HG02588 (cell line): ENCODE measurements around the gene PIK3CA.
"Not testable (repeated sequence)": the region's sequence is repeated elsewhere in the genome, so short reads cannot be mapped to it uniquely, and the experiment has no call there.

Source experiments
- ATAC-seq: cut with Tn5 transposase; IDR thresholded peaks from one replicate; pipeline ENCODE4 v1.9.1; 2021; ENCODE audit warnings: mild to moderate bottlenecking, moderate library complexity; ENCODE audit not compliant: unreplicated experiment

PIK3CA gene

DNA sequence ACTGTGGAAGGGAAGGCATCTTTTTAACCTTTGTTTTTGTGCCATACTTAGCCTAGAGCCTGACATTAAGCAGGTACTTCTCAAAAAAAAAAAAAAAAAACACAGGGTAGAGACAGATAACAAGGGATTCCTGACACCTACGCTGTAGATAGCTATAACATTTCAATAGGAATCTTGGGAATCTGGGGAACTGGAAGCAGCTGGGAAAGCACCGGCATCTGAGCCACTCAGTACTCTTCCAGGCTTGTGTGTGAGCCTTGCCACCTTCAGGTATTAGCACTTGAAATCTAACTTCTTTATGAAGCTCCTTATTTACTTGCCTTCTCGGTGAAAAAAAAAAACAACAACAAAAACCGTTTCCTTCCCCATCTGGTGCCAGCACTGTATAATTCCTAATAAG is 46.8 kb downstream of the PIK3CA start:
- no peak for ATAC-seq

DNA sequence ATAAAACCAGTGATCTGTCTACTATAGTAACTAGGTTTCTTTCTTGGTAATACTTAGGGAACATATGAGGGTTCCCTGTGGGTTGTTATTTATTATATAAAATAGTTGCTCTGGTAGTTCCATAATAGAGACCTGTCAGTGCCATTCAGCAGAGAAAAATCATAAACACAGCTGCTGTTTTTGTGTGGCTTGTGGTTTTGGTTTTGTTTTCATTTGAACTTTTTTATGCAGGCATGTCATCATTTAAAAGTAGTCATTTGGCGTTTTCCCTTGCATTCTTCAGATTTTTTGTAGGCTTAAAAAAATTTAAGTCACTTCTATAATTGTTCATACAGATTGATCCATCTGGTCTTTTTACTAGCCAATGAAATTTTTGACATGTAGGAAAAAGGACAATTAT is 47.9 kb downstream of the PIK3CA start:
- peak; percentile 90 for ATAC-seq

GRCh38 chr3:179196700-179197099 is 48.5 kb downstream of the PIK3CA start:
- ATAC-seq: no peak

DNA sequence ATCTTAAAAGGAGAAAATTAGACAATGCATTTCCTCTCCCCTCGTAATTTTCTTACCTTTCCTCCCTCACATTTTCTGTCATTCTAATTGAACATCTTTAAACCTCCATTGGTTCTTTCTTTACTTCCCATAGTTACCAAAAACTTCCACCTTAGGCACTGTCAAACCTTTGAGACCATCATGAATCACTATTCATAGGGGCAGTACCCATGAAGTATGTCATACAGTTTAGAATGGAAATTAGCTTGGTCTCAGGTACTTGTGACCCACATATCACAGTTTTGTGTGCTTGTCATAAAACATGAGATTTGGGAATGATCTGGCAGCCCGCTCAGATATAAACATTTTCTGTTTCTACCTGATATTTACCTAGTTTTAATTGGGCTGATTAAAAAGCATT is 52.6 kb downstream of the PIK3CA start:
- no peak for ATAC-seq

GRCh38 chr3:179215550-179215949 is 67.4 kb downstream of the PIK3CA start:
- ATAC-seq: not testable (repeated sequence)

GRCh38 chr3:179218213-179218612 is 70.1 kb downstream of the PIK3CA start:
- not testable (repeated sequence) for ATAC-seq

DNA sequence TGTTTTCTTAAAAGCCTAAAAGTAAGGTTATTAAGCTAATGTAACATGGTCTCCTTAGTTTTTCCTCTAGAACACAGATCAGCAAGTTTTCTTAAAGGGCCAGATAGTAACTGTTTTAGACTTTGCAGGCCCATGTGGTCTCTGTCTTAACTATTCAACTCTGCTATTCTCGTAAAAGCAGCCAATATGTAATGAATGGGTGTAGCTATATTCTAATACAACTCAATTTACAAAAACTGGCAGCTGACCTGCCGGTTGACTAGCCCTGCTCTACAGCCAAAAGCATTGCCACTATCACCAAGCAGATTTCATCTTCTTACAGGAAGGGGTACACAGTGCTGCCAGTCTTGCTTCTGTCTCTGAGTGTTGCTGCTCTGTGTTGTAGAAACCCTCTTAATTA is 75.4 kb downstream of the PIK3CA start:
- ATAC-seq: no peak

DNA sequence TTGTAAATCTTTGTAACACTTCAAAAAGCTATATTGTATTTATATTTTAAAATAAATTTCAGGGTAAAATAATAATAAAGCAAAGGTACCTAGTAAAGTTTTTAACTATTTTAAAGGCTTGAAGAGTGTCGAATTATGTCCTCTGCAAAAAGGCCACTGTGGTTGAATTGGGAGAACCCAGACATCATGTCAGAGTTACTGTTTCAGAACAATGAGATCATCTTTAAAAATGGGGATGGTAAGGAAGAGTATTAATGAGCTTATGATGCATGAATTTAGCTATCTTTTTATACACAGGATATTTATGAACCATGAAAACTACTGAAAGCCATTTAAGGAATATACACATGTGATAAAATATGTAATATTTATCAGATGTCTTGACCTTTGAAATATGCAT is 76.4 kb downstream of the PIK3CA start:
- ATAC-seq: no peak

DNA sequence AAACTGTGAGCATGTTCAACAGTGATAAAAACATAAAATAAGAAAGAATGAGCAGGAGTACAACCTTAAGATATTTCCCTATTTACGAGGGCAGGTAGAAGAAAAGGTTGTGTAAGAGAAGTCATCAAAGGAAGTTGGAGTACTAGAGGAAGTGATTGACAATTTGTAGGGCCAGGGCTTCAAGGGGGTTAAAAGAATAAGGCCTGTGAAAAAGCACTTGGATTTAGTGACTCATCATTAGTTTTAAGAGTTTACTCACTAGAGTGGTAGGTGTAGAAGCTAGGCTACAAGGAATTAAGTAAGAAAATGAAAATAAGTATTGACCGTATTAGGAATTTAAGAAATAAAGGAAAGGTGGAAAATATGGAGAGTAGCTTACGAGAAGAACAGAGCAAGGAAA is 79.2 kb downstream of the PIK3CA start:
- no peak for ATAC-seq

- no peak for ATAC-seq
Observed at GRCh38 chr3:179229177-179229576, 81.0 kb downstream of the PIK3CA start.

GRCh38 chr3:179233043-179233442 is 84.9 kb downstream of the PIK3CA start:
- ATAC-seq: no peak

DNA sequence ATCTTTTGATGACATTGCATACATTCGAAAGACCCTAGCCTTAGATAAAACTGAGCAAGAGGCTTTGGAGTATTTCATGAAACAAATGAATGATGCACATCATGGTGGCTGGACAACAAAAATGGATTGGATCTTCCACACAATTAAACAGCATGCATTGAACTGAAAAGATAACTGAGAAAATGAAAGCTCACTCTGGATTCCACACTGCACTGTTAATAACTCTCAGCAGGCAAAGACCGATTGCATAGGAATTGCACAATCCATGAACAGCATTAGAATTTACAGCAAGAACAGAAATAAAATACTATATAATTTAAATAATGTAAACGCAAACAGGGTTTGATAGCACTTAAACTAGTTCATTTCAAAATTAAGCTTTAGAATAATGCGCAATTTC is 86.0 kb downstream of the PIK3CA start:
- no peak for ATAC-seq

DNA sequence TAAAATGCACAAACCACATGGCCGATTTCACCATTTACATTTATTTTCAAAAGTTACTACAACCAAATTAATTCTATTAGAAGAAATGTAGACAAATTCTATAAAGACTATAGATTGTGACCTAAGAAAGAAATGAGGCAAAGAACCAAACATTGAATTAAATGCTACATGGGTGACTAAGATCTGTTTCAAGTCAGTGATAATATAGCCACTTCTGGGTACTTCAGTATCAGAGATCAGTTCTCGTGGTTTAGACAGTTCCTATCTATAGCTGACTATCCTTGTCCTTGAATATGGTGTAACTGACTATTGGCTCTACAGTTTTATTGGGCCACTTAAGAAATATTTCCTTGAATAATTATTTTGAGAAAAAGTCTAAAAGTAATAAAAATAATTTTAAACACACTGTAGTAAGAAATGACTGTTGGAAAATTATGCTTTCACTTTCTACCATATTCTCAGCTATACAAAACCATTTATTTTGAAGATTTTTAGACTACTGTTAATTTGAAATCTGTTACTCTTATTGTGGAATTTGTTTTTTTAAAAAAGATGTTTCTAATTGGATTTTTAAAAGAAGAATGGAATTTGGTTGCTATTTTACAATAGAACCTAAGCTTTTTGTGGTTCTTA is 88.6 kb downstream of the PIK3CA start:
- peak; percentile 72 for ATAC-seq

DNA sequence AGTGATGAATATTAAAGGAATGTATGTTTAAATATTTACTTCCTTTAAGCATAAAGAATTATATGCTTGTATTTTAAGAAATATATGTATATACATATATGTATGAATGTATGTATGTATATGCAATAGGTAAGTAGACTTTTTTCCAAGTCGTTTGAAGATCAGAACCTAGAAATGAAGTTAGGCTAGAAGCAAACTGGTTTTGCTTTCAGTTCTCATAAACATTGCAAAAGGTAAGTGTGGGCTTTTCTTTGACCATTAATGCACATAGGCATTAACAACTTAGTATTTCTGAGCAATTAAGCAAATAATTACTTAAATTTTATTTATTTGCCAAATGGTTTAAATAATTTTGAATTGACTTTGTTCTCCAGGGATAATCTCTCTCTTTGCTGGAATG is 92.1 kb downstream of the PIK3CA start:
- not testable (repeated sequence) for ATAC-seq

- not testable (repeated sequence) for ATAC-seq
Observed at GRCh38 chr3:179242859-179243258, 94.7 kb downstream of the PIK3CA start.

GRCh38 chr3:179244878-179245277 is 96.7 kb downstream of the PIK3CA start:
- ATAC-seq: no peak

DNA sequence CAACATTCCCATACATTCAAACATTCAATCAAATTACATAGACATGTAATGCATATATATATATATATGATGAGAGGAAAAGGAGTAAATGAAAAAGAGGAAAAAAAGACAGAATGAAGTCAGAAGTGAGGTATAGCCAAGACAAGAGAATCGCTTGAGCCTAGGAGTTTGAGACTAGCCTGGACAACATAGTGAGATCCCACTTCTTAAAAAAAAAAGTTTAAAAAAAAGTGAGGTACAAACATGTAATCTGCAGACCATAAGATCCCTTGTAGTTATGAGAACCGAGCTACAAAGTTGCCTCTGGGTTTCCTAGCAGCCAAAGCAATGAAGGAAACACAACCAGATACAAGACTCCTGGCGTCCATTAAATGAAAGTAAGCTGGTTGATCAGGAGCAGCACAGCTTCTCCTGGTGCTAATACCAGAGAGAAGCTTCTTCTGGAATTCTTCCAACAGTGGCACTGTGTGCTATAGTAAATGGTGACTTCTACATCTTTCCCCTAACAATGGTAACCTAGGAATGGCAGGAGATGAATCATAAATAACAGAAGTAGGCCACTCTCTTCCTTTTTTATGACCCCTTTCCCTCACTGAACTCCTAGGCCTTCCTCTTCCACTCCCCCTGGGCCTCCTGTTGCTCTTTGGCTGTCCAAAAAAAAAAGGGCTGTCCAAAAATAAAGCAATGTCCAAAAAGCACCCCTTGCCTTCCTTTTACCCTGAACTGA is 99.3 kb downstream of the PIK3CA start:
- ATAC-seq: no peak

DNA sequence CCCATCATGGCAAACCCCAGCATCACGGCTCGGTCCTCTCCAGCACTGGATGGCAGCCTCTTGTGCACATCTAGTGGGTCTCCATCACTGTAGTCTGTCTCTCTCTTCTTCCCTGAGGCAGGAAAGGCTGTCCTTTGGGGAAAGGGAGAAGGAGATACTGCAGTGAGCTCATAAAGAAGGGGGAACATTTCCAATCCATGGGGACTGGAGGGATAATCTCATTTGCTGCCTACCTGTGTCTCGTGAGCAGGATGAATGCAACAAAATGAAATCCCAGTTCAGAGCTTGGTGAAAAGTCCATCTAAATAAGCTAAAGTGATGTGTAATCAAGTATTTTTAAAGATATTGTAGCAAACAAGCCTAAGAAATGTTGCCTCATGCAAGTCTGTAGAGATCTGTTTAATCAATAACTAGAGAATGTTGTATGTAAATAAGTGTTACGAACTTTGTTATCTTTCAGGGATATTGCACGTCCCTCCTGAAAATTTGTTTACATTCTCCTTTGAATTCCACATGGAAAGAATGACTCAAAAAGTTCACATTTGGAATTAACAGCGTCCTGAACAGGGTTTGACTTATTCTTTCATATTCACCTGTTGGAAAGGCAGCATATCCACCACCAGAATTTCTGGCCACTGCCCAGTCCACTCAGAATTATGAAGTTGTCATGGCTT is 102.8 kb downstream of the PIK3CA start, which contains the start of gene KCNMB3:
KCNMB3 (minus strand) TSS at position 312 of the 674 bp plus-strand sequence; CDS start at position 188, 124 bp downstream.
- no peak for ATAC-seq

DNA sequence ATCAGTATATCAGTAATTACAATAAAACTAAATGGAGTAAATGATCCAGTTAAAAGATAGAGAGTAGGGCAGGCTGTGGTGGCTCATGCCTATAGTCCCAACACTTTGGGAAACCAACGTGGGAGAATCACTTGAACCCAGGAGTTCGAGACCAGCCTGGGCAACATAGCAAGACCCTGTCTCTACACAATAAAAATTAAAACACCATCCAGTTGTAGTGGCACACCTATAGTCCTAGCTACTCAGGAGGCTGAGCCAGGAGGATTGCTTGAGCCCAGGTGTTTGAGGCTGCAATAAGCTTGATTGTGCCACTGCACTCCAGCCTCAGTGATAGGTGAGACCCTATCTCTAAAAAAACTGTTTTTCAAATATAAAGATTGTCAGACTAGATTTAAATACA is 108.7 kb downstream of the PIK3CA start:
- no peak for ATAC-seq

GRCh38 chr3:179257742-179258141 is 109.6 kb downstream of the PIK3CA start:
- ATAC-seq: not testable (repeated sequence)

DNA sequence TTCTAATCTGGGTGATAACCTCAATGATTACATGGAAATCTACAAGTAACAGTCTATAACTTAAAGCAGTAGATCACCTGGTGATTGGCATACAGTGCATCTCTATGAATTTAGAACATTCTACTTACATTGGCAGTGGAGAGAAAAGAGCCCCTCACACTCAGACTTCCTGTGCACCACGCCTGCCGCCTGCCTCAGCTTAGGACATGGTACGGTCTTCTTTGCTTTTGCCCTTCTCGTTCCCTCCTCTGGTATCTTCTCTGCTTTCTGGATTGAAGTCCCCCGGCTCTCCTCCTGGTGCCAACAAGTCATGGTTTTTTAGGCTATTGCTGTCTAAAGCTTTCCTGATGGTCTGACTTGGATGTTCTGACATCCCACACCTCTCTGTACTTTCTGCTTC is 110.7 kb downstream of the PIK3CA start:
- ATAC-seq: no peak
